GM19463 (cell line): ENCODE measurements around the gene IFNE.
A peak's percentile ranks its signal among the peaks of the same experiment; 100 is the strongest.

Experiments used
- ATAC-seq: cut with Tn5 transposase; IDR thresholded peaks from one replicate; pipeline ENCODE4 v1.9.1; 2021; ENCODE audit warnings: mild to moderate bottlenecking, moderate library complexity; ENCODE audit not compliant: unreplicated experiment

IFNE gene

GRCh38 chr9:21482213-21482612 lies at the start of gene IFNE:
IFNE (minus strand) TSS chr9:21482313; CDS start chr9:21481694, 619 bp downstream.
- ATAC-seq, result no peak

GRCh38 chr9:21528123-21528808 lies 46.2 kb upstream of the IFNE start:
- no peak for ATAC-seq

GRCh38 chr9:21527579-21527978 lies 45.5 kb upstream of the IFNE start:
- peak; percentile 69 for ATAC-seq

GRCh38 chr9:21525174-21525573 lies 43.1 kb upstream of the IFNE start:
- no peak for ATAC-seq

GRCh38 chr9:21524099-21524830 lies 42.2 kb upstream of the IFNE start:
- ATAC-seq, result no peak

GRCh38 chr9:21523021-21524014 lies 41.2 kb upstream of the IFNE start:
- ATAC-seq, result no peak

- no peak for ATAC-seq
Measured at GRCh38 chr9:21522348-21522747, 40.2 kb upstream of the IFNE start.

GRCh38 chr9:21521448-21521847 lies 39.3 kb upstream of the IFNE start:
- ATAC-seq, result no peak

- no peak for ATAC-seq
Measured at GRCh38 chr9:21520501-21521228, 38.6 kb upstream of the IFNE start.

GRCh38 chr9:21519855-21520434 lies 37.8 kb upstream of the IFNE start:
- no peak for ATAC-seq

- ATAC-seq, result no peak
Measured at GRCh38 chr9:21516796-21517195, 34.7 kb upstream of the IFNE start.

GRCh38 chr9:21513431-21513830 lies 31.3 kb upstream of the IFNE start:
- ATAC-seq, result no peak

GRCh38 chr9:21510806-21511205 lies 28.7 kb upstream of the IFNE start:
- ATAC-seq, result no peak

- ATAC-seq, result no peak
Measured at GRCh38 chr9:21507483-21507790, 25.3 kb upstream of the IFNE start.

- no peak for ATAC-seq
Measured at GRCh38 chr9:21506626-21507482, 24.7 kb upstream of the IFNE start.

GRCh38 chr9:21505425-21506179 lies 23.5 kb upstream of the IFNE start:
- no peak for ATAC-seq

GRCh38 chr9:21504894-21505293 lies 22.8 kb upstream of the IFNE start:
- ATAC-seq, result no peak

GRCh38 chr9:21504113-21504512 lies 22.0 kb upstream of the IFNE start:
- ATAC-seq, result no peak

- ATAC-seq, result no peak
Measured at GRCh38 chr9:21502586-21502985, 20.5 kb upstream of the IFNE start.
